ENCODE data around the gene CD2AP.
"Not testable (repeated sequence)": the region's sequence is repeated elsewhere in the genome, so short reads cannot be mapped to it uniquely, and the experiment has no call there.

The CD2AP gene

GRCh38 chr6:47509937-47510336, 32.3 kb downstream of the CD2AP start:
- DNase-seq = no peak

- DNase-seq = no peak
Observed at GRCh38 chr6:47512872-47513271, 35.3 kb downstream of the CD2AP start.

DNA sequence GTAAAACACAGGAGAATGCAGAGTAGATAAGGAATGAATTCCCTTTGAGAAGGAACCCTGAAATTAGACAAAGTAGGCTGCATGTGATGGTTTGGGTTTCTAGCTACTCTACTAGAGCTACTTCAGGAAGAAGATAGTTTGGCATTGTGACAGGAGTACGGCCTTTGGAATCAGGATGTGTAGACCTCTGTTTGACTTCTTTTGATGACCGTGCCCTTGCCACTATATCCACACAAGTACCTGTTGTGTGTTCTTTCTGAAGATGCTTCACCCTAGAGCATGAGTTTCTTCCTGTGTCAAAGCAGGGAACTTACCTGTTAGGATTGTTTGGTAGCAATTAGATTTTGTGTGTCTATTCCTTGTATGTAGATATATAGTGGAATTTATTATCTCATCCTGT, 41.7 kb downstream of the CD2AP start:
- DNase-seq = no peak

GRCh38 chr6:47520282-47520681, 42.7 kb downstream of the CD2AP start:
- no peak for DNase-seq

- DNase-seq = no peak
Observed at GRCh38 chr6:47521961-47522360, 44.4 kb downstream of the CD2AP start.

DNA sequence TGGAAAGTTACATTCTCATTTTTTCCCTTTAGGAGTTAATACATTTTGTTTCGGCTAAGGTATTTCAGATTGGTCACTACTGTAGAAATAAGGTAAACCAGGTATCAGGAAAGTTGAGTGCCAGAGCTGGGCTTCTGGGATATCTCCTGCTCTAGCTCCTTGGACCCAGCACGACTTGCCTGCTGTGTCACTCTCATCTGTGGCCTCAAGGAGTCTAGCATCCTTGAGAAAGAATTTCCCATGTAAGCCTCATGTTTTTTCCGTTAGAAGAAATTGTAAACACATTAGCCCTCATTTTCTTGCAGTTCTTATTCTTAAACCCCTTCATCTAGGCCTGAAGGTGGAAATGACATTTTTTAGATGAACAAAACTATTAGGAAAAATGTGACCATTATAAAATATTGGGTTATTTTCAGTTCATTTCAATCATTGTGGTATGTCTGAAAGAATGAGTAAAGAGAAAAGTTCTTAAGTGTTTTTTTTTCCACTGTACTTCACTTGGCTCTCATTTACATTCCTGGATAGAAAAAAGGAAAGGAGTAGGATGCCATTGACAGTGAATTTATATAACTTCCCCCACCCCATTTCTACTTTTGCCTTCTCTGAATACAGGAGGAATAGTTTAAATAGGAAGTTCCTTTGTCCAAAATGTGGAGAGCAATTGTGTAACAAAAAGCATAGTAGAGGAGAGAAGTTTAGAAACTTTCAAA, 46.7 kb downstream of the CD2AP start:
- no peak for DNase-seq

DNA sequence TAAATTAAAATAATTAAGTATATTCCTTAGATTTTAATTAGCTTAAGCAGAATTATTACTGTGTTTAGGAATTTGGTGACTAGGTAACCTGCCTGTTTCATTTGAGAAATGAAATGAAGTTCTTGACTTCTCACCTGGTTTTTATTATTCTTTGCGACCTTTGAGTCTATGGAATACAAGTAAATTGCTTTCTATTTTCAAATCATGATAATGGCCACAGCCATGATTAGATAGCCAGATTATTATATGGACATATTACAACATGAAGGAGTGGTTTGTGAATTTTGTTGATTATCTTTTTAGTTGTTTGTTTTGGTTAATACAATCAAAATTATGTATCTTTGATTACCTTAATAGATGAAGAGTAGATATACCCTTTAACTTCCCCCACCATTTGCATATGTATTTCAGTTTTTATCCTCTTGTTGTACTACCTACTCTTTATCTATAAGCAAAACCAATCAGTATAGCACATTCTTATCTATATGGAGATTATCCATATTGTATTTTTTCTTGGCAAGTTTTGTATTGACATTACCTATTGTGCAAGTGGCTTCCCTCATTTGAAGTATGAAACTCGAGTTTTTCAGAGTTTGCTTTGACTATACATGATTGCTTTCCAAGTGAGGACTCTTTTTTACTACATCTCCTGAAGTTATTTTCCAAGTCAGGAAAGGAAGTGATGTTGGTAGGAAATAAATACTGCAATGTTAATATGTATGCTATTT, 47.9 kb downstream of the CD2AP start:
- DNase-seq = no peak

DNA sequence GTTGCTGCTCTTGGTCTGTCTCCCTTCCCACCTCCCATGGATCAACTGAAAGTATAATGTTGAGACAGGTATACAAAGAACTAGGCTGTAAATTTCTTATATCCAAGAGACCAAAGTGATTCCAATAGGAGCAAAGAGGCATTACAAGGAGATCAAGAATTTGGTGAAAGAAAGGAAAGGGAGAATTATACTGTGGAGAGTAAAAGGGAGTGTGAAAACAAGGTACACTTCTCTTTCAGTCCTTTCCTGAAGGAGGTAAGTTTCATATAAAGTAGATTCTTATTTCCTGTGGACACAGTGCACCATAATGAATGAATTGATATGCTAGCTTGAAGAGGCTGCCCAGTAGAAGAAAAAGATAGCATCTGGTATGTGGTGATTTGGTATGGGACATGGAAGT, 49.7 kb downstream of the CD2AP start:
- DNase-seq = no peak

- no peak for DNase-seq
Observed at GRCh38 chr6:47529734-47530133, 52.1 kb downstream of the CD2AP start.

GRCh38 chr6:47532981-47533585, 55.5 kb downstream of the CD2AP start:
- DNase-seq = no peak

- no peak for DNase-seq
Observed at GRCh38 chr6:47534063-47534462, 56.5 kb downstream of the CD2AP start.

- no peak for DNase-seq
Observed at GRCh38 chr6:47535316-47536225, 58.0 kb downstream of the CD2AP start.

DNA sequence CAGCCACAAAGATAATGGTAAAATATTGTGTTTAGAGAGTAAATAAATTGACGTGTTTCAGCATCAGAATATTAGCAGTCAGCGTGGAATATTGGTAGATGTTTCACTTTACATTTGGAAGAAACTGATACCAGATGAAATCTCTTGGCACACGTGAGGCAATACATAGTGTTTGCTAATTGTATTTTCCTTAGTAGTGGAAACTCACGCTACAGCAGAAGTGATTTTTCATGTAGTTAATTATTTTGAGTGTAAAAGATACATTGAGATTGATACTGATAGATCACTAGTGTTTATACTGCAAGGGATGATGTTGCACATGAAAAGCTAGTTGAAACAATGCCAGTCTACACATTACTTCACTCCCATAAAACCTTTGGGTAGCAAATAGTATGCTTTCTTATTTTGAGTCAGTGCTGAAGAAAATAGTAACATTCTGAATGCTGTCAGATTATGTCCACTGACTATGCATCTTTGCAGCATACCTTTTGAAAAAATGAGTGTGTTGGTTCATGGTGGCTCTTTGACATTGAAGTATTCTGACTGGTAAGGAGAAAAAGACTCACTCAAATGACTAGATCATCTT, 59.3 kb downstream of the CD2AP start:
- no peak for DNase-seq

GRCh38 chr6:47545223-47545622, 67.6 kb downstream of the CD2AP start:
- DNase-seq = no peak

GRCh38 chr6:47551670-47552069, 74.1 kb downstream of the CD2AP start:
- DNase-seq = no peak

- no peak for DNase-seq
Observed at GRCh38 chr6:47552319-47552718, 74.7 kb downstream of the CD2AP start.

- DNase-seq = not testable (repeated sequence)
Observed at GRCh38 chr6:47553243-47553642, 75.7 kb downstream of the CD2AP start.

- DNase-seq = not testable (repeated sequence)
Observed at GRCh38 chr6:47556459-47556858, 78.9 kb downstream of the CD2AP start.

DNA sequence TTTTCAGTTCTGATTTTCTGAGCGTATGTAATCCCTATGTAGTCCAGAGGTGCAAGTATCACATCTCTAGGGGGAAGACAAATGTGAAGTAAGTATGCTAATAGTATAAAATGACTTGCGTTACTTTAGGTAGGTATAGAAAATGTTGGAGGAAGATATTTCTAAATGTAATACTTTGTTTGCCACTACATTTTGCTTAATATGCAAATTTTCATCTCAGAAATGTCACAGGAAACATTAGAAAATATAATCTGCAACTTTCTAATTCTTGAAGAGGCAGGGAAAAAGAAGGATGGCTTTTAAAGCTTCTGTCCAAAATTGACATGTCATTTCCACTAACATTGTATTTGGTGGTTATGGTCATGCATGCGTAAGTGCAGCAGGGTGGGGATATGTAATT, 85.6 kb downstream of the CD2AP start:
- DNase-seq = no peak

GRCh38 chr6:47566602-47567001, 89.0 kb downstream of the CD2AP start:
- not testable (repeated sequence) for DNase-seq

DNA sequence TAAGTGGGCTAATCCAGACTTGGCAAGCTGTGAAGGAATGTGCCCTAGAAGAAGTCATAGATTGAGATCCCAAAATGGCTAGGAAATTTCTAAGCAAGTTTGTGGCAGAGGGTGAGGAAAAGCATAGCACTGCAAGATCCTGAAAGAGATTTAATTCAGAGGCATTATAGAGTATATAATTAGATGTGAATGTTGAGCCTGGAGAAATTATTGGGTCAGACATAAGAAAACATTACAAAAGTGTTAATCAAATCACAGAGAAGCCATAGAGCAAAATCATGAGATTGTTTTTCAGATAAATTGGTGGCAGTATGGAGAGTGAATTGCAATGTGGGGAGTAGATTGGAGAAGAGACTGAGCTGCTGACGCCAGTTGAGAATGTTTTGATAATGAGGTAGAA, 90.0 kb downstream of the CD2AP start:
- DNase-seq = no peak

- DNase-seq = no peak
Observed at GRCh38 chr6:47571488-47571887, 93.9 kb downstream of the CD2AP start.

DNA sequence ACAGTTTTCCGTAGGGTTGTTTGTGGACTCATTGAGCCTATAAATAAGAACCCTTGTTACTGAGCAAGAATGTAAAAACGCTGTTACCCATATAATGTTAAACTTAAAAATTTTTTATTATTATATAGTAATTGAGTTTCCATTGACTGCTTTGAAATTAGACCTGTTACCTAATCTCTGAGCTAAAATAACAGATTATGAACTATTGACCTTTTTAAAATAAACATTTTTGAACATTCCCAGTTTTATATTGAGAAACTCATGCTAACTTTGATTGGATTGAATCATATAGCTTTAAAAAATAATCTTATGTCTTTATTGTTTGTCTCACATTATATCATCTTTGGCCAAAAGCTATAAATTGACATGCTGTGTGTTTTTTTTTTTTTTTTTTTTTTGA, 95.5 kb downstream of the CD2AP start:
- no peak for DNase-seq

All from NCI-H1417 treated with DMSO at 0.1 percent for 48 hours (cell line).